RCC 7860 (cell line): ENCODE measurements around the gene CCL18.
"Not testable (repeated sequence)": the region's sequence is repeated elsewhere in the genome, so short reads cannot be mapped to it uniquely, and the experiment has no call there.

Experiments
- DNase-seq: peaks from one replicate; pipeline ENCODE4 v3.0.0-alpha.2; 2015; ENCODE audit warnings: low spot score
- FAIRE-seq: peaks from 2 replicates; lab custom pipeline; 2012; peaks lifted over from hg19 to GRCh38; lab: Jason Lieb, UNC

CCL18 gene

GRCh38 chr17:36099004-36099403 lies 34.9 kb downstream of the CCL18 start:
- not testable (repeated sequence) for DNase-seq, FAIRE-seq

DNA sequence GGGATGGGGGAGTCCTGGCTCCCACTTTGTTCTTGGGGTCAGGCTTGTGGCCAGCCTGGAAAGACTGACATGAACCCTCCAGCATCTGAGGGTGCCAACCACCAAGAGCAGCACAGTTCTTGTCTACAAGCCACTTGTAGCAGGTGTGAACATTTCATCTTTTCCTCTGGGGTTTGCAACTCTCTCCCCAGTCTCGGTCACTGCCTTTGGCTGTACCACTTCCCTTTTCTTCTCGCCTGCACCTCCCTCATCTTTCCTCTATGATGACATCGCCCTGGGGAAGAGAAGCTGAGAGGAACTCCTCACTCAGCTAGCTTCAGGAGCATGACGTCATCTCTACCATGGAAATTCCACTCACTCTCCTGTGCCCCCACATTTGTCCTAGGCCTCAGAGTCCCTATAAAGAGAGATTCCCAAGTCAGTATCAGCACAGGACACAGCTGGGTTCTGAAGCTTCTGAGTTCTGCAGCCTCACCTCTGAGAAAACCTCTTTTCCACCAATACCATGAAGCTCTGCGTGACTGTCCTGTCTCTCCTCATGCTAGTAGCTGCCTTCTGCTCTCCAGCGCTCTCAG lies 39.4 kb downstream of the CCL18 start, which contains the start of gene CCL4:
Gene CCL4 (plus strand): TSS at position 427 of the 575 bp plus-strand sequence. CDS start 79 bp downstream, at position 506.
- DNase-seq, FAIRE-seq: not testable (repeated sequence)

- FAIRE-seq, DNase-seq: not testable (repeated sequence)
These were observed 40.2 kb downstream of the CCL18 start for GRCh38 chr17:36104246-36104645.

GRCh38 chr17:36104701-36105181 lies 40.7 kb downstream of the CCL18 start:
- FAIRE-seq (no peak), DNase-seq (no peak)

DNA sequence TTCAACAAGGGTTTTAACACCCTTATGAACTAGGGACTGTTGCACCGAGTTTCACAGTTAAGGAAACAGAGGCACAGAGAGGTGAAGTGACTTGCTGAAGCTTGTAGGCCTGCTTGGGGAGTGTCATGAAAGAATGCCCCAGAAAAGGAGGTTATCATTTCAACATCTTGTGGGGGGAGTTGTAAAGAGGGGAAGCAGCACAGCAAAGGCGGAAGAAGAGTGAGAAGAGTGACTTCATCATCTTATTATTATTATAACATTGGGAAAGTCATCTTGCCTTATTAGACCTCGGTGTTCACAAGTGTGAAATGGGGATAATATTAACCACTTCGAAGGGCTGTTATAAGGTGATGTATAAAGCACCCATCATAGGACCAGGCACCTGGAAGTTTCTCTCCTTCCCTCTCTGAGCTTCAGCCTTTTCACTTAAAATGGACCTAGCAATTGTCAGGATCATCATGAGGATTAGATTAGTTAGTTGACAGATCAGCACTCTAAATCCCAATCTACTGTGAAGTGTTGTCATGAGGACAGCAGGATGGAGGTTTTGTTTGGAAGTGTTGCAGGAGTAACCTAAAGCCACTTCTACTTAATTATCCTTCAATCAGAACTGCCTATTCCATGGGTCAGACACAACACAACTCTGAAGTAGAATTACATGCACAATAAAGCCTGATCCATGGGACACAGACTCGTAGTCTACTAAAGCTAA lies 41.9 kb downstream of the CCL18 start:
- FAIRE-seq (no peak), DNase-seq (no peak)

DNA sequence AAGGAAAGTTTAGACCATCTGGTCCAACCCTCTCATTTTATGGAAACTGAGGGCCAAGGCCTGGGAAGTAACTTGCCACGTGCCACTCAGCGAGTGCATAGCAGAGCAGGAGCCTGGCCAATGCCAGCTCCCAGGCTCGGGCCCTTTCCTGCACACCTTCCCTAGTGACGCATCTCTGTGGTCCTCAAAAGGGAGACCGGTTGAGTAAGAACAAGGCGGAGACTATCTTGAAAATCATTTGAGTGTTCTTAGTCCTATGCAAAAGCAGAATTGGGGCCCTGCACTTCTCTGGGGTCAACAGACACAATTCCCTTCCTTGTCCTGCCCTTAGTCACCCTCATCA lies 42.4 kb downstream of the CCL18 start:
- no peak for DNase-seq
- no peak for FAIRE-seq

DNA sequence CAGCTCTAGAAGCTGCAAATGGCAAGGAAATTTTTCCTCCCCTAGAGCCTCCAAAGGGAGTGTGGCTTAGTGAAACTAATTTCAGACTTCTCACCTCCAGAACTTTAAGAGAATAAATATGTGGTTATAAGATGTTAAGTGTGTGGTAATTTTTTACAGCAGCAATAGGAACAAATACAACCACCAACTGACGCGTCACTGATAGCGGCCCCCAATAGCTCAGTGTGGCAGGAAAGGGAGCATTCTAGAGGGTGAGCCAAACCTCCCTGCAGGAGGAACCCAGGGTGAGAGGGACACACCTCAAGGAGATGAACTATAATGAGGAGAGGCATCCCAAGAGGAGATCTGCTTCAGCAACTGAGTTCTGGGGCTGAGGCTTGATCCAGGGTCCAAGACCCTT lies 43.6 kb downstream of the CCL18 start:
- DNase-seq: no peak
- no peak for FAIRE-seq

- FAIRE-seq, DNase-seq: not testable (repeated sequence)
These were observed 44.2 kb downstream of the CCL18 start for GRCh38 chr17:36108265-36108664.

DNA sequence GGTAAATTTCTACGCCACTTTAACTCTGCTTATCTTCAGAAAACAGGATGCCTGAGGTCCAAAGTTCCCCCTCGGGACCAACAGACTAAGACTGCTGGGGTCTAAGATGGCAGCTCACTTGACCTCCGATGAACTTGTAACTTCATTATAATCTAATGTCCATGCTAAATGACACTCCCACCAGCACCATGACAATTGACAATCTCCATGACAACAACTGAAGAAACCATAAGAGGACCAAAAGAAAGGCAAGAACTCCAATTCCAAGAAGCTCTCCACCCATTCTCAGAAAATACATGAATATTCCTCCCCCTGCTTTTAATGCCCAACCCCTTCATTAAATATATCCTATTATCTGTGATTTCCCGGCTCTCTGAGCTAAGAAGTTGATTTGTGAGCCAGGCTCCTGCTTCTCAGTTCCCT lies 47.0 kb downstream of the CCL18 start:
- DNase-seq (no peak), FAIRE-seq (no peak)

DNA sequence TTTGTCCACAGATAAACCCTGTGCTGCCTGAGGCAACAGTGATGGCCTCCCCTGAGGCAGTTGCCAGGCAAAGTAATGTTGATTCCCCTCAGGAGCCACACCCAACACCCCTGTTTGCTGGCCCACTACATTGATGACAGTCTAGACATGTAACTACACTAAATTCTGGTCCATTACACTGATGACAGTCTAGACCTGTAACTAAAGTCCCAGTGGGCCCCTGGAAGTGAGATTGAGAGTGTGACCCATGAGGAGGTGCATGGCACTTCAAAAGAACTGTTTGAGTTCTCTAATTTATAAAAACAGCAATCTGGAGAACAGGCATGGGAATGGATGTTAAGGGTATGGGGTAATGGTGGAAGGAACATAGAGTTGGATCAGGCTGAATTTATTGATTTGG lies 48.5 kb downstream of the CCL18 start:
- no peak for FAIRE-seq

DNA sequence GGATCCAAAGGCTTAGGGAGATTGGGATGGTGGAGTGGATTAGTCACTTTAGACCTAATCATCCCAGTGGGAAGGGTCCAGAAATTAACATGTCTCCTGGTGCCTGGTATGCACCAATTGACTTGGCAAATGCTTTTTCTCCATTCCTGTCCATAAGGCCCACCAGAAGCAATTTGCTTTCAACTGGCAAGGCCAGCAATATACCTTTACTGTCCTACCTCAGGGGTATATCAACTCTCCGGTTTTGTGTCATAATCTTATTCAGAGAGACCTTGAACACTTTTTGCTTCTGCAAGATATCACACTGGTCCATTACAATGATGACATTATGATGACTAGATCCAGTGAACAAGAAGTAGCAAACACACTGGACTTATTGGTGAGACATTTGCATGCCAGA lies 49.1 kb downstream of the CCL18 start:
- DNase-seq, FAIRE-seq: not testable (repeated sequence)

More for the DNA sequence above, 48.5 kb downstream of the CCL18 start:
- DNase-seq: no peak

GRCh38 chr17:36114971-36115648 lies 51.0 kb downstream of the CCL18 start:
- FAIRE-seq, DNase-seq: not testable (repeated sequence)

DNA sequence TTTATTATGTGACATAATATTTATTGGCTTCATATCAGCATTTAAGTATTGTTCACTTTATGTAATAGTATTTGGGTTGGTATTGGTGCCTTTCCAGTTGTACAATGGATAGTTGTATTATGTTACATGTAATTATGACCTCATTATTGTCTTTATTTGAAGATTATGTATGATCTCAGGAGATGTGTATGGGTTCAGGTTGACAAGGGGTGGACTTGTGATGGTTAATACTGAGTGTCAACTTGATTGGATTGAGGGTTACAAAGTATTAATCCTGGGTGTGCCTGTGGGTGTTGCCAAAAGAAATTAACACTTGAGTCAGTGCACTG lies 51.5 kb downstream of the CCL18 start:
- DNase-seq, FAIRE-seq: not testable (repeated sequence)

- no peak for DNase-seq
- FAIRE-seq: no peak
These were observed 53.7 kb downstream of the CCL18 start for GRCh38 chr17:36117505-36118382.

DNA sequence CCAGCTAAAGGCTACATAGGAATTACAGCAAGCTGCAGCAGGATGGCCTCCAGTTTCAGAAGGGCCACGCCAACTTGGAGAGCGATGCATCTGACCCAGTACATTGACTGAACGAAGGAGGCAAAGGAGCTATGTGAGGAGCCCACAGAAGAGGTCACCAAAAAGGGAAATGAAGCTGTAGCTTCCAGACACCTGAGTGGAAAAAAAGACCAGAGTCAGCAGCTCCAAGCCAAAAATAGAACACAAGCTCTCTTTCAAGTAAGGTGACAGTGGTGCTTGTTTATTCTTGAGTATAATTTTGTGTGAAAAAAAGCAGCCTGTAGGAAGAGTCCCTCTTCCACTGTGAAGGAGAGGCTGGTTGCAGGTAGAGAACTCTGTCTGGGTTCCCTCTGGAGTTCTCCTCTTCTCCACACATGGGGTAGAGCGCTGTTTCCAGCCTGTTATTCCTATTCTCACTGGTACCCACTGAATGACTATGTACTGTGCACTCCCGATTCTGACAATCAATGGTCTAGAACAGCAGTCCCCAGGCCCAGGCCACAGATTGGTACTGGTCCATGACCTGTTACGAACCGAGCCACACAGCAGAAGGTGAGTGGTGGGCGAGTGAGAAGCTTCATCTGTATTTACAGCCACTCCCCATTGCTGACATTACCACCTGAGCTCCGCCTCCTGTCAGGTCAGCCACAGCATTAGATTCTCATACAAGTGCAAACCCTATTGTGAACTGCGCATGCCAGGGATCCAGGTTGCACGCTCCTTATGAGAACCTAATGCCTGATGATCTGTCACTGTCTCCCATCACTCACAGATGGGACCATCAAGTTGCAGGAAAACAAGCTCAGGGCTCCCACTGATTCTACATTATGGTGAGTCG lies 54.6 kb downstream of the CCL18 start:
- DNase-seq (no peak), FAIRE-seq (no peak)

GRCh38 chr17:36120221-36120620 lies 56.1 kb downstream of the CCL18 start:
- no peak for FAIRE-seq
- no peak for DNase-seq

GRCh38 chr17:36121099-36121498 lies 57.0 kb downstream of the CCL18 start:
- FAIRE-seq, DNase-seq: not testable (repeated sequence)
